Calu3 (cell line): ENCODE results near the gene PLD1. TPM values are rescaled to one million over a fixed set of nuclear protein-coding genes. Genes with fewer than 3 reads are reported as not detected.
"Not testable (repeated sequence)": the region's sequence is repeated elsewhere in the genome, so short reads cannot be mapped to it uniquely, and the experiment has no call there.

ENCODE experiments used
- BruUV-seq: library from RNA; stranded (reverse); fragments of 400-500 nt; replicated peaks from 2 replicates; lab custom pipeline; 2021; lab: Mats Ljungman, UMichigan
- CTCF ChIA-PET: fragments of 300-600 bp; sonication (Branson Sonifier 250); formaldehyde crosslinking; loops from one replicate; lab custom pipeline; 2022; ENCODE audit warnings: antibody characterized with exemption; lab: Charles Lee
- DNase-seq: peaks from one replicate; pipeline ENCODE4 v3.0.0; 2022
- H3K27ac Mint-ChIP-seq: one replicate; pipeline ENCODE4 v1.8.0; 2022; ENCODE audit warnings: mixed read lengths; ENCODE audit not compliant: unreplicated experiment
- H3K27me3 Mint-ChIP-seq: one replicate; pipeline ENCODE4 v1.8.0; 2022; ENCODE audit warnings: mixed read lengths; ENCODE audit not compliant: unreplicated experiment
- H3K36me3 Mint-ChIP-seq: one replicate; pipeline ENCODE4 v1.8.0; 2022; ENCODE audit warnings: mild to moderate bottlenecking, moderate library complexity, mixed read lengths; ENCODE audit not compliant: insufficient read depth, unreplicated experiment
- H3K4me1 Mint-ChIP-seq: one replicate; pipeline ENCODE4 v1.8.0; 2022; ENCODE audit warnings: mild to moderate bottlenecking, low read depth, mixed read lengths; ENCODE audit not compliant: unreplicated experiment
- H3K4me3 Mint-ChIP-seq: one replicate; pipeline ENCODE4 v1.8.0; 2022; ENCODE audit warnings: mild to moderate bottlenecking, low read depth, moderate library complexity, mixed read lengths; ENCODE audit not compliant: unreplicated experiment
- H3K9me3 Mint-ChIP-seq: one replicate; pipeline ENCODE4 v1.8.0; 2022; ENCODE audit warnings: low read depth, mixed read lengths; ENCODE audit not compliant: unreplicated experiment
- intact Hi-C: fragments of 100-400 bp; cut with micrococcal nuclease; formaldehyde crosslinking; loops from one replicate; pipeline ENCODE4 v1.10.0; 2022; ENCODE audit not compliant: unreplicated experiment
- total RNA-seq: library from RNA; stranded (reverse); gene quantifications from 2 replicates; pipeline ENCODE4 v1.2.3, GENCODE V29; 2022
- TF ChIP-seq, protein P1 (sequence below): fragments of 200-600 bp; IDR thresholded peaks from one replicate; pipeline ENCODE4 v1.8.0; 2022; ENCODE audit warnings: antibody characterized with exemption; ENCODE audit not compliant: unreplicated experiment

Gene PLD1
- total RNA-seq, 1 experiment from 2014 or later: 61.2 TPM

DNA sequence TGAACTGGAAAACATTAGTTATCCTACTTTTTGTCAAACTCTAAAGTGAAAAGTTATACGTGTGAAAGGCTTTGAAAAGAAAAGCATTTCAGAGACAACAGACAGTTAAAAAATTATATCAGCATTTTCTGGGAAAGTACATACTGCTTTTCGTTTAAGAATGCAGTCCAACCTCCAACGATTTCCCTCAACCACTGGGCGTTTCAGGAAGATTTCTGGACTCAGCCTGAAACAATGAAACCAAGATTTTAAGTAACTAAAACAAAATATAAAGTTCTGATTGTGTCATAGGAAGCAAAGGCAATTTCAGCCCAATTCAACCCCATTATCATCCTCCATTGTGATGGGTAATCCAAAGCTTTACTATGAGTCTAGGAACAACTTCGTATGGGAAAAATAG lies 110.7 kb downstream of the PLD1 start:
- no peak overlapping the region for H3K4me3 Mint-ChIP-seq
- intact Hi-C loops: no loop called here
- no peak overlapping the region for H3K27ac Mint-ChIP-seq
- TF ChIP-seq, protein P1, sequence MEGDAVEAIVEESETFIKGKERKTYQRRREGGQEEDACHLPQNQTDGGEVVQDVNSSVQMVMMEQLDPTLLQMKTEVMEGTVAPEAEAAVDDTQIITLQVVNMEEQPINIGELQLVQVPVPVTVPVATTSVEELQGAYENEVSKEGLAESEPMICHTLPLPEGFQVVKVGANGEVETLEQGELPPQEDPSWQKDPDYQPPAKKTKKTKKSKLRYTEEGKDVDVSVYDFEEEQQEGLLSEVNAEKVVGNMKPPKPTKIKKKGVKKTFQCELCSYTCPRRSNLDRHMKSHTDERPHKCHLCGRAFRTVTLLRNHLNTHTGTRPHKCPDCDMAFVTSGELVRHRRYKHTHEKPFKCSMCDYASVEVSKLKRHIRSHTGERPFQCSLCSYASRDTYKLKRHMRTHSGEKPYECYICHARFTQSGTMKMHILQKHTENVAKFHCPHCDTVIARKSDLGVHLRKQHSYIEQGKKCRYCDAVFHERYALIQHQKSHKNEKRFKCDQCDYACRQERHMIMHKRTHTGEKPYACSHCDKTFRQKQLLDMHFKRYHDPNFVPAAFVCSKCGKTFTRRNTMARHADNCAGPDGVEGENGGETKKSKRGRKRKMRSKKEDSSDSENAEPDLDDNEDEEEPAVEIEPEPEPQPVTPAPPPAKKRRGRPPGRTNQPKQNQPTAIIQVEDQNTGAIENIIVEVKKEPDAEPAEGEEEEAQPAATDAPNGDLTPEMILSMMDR: no peak
- no peaks in the 10 kb centered on the region for H3K36me3 Mint-ChIP-seq
- H3K27me3 Mint-ChIP-seq: no peaks in the 10 kb centered on the region
- no peaks in the 10 kb centered on the region for H3K4me1 Mint-ChIP-seq
- no TSS peak for BruUV-seq
- CTCF ChIA-PET: no interaction called here
- DNase-seq: no peak
- H3K9me3 Mint-ChIP-seq: no peaks in the 10 kb centered on the region

DNA sequence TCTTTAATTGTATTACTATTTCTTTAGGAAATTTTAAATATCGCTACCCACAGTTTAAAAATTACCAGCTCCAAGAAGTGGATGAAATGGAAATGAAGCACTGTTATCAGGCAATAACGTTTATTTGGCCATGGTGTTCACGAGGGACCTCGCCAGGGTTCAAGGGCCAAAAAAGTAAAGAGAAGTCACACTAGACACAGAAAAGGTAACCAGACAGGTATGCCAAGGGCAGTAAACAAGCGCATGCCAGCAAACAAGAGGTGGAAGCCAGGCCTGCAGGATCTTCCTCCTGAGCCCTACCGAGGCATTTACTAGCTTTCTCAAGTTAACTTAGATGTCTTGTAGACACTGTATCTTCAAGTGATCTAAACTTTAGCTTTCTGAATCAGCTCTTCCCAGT lies 113.5 kb downstream of the PLD1 start:
- no TSS peak for BruUV-seq
- TF ChIP-seq, protein P1: no peak
- Mint-ChIP-seq H3K4me1 (no peaks in the 10 kb centered on the region), H3K9me3 (no peaks in the 10 kb centered on the region), H3K4me3 (no peak overlapping the region), H3K36me3 (no peaks in the 10 kb centered on the region), H3K27me3 (no peaks in the 10 kb centered on the region), H3K27ac (no peak overlapping the region)
- intact Hi-C loops: no loop called here
- CTCF ChIA-PET: interaction anchor here (0.7 to 2.2 kb wide), 3 partner anchors 75 to 987 kb away, joined by 5 to 6 read pairs (median 5); no protein-coding TSS in a partner anchor
- DNase-seq: no peak

DNA sequence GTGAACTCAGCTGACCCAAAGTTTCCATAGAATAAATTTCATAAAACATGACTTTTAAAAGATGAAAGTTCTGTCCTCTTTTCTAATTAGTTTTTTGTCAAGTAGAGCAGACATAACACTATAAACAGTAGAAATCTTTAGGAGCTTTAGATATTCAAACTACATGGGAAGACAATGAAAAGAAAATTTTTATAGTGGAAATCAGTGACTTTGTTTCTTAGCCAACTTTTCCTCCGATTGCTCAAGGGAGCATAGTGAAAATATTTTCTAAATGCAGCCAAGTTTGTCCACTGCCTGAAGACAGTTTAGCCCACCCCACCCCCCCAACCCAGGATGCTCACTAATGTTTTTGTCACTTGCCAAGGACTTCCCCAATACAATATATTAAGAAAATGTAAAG lies 114.9 kb downstream of the PLD1 start:
- Mint-ChIP-seq H3K4me1 (no peaks in the 10 kb centered on the region), H3K27me3 (no peaks in the 10 kb centered on the region), H3K27ac (no peak overlapping the region), H3K36me3 (no peaks in the 10 kb centered on the region), H3K4me3 (no peak overlapping the region), H3K9me3 (no peaks in the 10 kb centered on the region)
- no peak for DNase-seq
- intact Hi-C loops: no loop called here
- TF ChIP-seq, protein P1: no peak
- CTCF ChIA-PET: interaction anchor here (0.6 kb wide), 1 partner anchor 138 kb away, joined by 3 read pairs; no protein-coding TSS in a partner anchor
- BruUV-seq: no TSS peak

DNA sequence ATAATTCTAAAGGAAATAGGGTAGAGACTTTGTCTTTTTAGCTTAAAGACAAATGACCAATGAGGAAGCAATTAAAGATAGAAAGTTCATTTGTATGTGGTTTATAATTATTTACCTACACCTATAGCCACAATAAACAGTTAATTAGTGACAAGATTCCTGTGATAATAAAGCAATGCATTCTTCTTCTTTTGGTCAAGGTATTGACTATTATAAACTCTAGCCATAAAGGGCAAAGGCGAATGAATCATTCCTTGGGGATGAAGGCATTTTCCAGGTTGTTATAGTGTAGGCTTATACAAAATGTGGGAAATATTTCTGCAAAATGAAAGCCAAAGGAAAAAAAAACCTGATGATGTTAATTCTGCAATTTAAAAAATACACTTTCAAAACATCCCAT lies 115.4 kb downstream of the PLD1 start:
- intact Hi-C loops: no loop called here
- no TSS peak for BruUV-seq
- H3K4me1 Mint-ChIP-seq: no peaks in the 10 kb centered on the region
- no peaks in the 10 kb centered on the region for H3K9me3 Mint-ChIP-seq
- no peaks in the 10 kb centered on the region for H3K27me3 Mint-ChIP-seq
- H3K27ac Mint-ChIP-seq: no peak overlapping the region
- DNase-seq: no peak
- H3K4me3 Mint-ChIP-seq: no peak overlapping the region
- CTCF ChIA-PET: no interaction called here
- H3K36me3 Mint-ChIP-seq: no peaks in the 10 kb centered on the region
- TF ChIP-seq, protein P1: no peak

DNA sequence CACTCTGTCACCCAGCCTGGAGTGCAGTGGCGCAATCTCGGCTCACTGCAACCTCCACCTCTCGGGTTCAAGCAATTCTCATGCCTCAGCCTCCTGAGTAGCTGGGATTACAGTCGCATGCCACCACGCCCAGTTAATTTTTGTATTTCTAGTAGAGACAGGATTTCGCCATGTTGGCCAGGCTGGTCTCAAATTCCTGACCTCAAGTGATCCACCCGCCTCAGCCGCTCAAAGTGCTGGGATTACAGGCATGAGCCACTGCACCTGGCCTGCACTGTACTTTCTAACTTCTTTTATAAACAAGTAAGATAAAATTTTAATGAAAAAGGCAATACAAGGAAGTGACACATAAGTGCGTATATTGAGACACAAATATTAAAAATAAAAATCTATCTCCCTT lies 117.7 kb downstream of the PLD1 start:
- intact Hi-C loops, H3K36me3 Mint-ChIP-seq, BruUV-seq, DNase-seq, H3K4me3 Mint-ChIP-seq, H3K27me3 Mint-ChIP-seq, H3K27ac Mint-ChIP-seq, H3K4me1 Mint-ChIP-seq, H3K9me3 Mint-ChIP-seq, CTCF ChIA-PET: not testable (repeated sequence)
